Peyer's patch (tissue), 4 donors: ENCODE data around the gene MAGEA10. TPM values are rescaled to one million over a fixed set of nuclear protein-coding genes. Genes with fewer than 3 reads are reported as not detected.
"Not testable (repeated sequence)": the region's sequence is repeated elsewhere in the genome, so short reads cannot be mapped to it uniquely, and the experiment has no call there.

Experiments
- DNase-seq, 3 donors: peaks; one replicate each; pipeline ENCODE4 v3.0.0-alpha.2; 2017 to 2019
- H3K27ac ChIP-seq, 4 donors: fragments of 200-600 bp; sonication (generic); one replicate each; pipeline ENCODE4 v1.5.1; 2016 to 2019
- H3K27me3 ChIP-seq, 2 donors: fragments of 200-600 bp; sonication (generic); one replicate each; pipeline ENCODE4 v1.5.1; 2019
- H3K36me3 ChIP-seq, 3 donors: fragments of 200-600 bp; sonication (generic); one replicate each; pipeline ENCODE4 v1.5.1; 2016 to 2019
- H3K4me1 ChIP-seq, 4 donors: fragments of 200-600 bp; sonication (generic); one replicate each; pipeline ENCODE4 v1.5.1; 2016 to 2019
- H3K4me3 ChIP-seq, 4 donors: fragments of 200-600 bp; sonication (generic); 1 replicate in 3 of 4; 2 replicates in 1 of 4; pipeline ENCODE4 v1.5.1; 2016 to 2019; ENCODE audit warnings: mild to moderate bottlenecking in 1 of 4
- H3K9me3 ChIP-seq, 4 donors: fragments of 200-600 bp; sonication (generic); one replicate each; pipeline ENCODE4 v1.5.1; 2016 to 2019; ENCODE audit warnings: mild to moderate bottlenecking in 1 of 4
- POLR2A ChIP-seq, 2 donors: fragments of 450-650 bp; IDR thresholded peaks; one replicate each; pipeline ENCODE4 v1.5.1; 2017; ENCODE audit warnings: antibody characterized with exemption in 2 of 2, mild to moderate bottlenecking in 2 of 2, moderate library complexity in 2 of 2
- total RNA-seq, 4 donors: library from RNA; depleted of rRNA; stranded (reverse); fragments of >200 nt; gene quantifications; one replicate each; pipeline ENCODE4 v1.1.0, GENCODE V29; 2016
- TF ChIP-seq, protein P1 (sequence below), 6 experiments: fragments of 450-650 bp in 4 of 6; fragments of 200-600 bp in 2 of 6; sonication (generic) in 1 of 6; IDR thresholded peaks; one replicate each; pipeline ENCODE4 v1.5.1; 2017 to 2019; ENCODE audit warnings: antibody characterized with exemption in 6 of 6, mild to moderate bottlenecking in 3 of 6, moderate library complexity in 1 of 6

MAGEA10 gene
- total RNA-seq, 4 donors from 2014 or later: not detected

GRCh38 chrX:152149648-152150047 lies 11.3 kb upstream of the MAGEA10 start:
- Histone ChIP-seq H3K27ac (no peak overlapping the region), H3K36me3 (no peaks in the 10 kb centered on the region)

GRCh38 chrX:152139589-152139988 lies 1.2 kb upstream of the MAGEA10 start:
- H3K4me3 ChIP-seq: no peak overlapping the region
- TF ChIP-seq, protein P1, sequence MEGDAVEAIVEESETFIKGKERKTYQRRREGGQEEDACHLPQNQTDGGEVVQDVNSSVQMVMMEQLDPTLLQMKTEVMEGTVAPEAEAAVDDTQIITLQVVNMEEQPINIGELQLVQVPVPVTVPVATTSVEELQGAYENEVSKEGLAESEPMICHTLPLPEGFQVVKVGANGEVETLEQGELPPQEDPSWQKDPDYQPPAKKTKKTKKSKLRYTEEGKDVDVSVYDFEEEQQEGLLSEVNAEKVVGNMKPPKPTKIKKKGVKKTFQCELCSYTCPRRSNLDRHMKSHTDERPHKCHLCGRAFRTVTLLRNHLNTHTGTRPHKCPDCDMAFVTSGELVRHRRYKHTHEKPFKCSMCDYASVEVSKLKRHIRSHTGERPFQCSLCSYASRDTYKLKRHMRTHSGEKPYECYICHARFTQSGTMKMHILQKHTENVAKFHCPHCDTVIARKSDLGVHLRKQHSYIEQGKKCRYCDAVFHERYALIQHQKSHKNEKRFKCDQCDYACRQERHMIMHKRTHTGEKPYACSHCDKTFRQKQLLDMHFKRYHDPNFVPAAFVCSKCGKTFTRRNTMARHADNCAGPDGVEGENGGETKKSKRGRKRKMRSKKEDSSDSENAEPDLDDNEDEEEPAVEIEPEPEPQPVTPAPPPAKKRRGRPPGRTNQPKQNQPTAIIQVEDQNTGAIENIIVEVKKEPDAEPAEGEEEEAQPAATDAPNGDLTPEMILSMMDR (IDR thresholded peaks at IDR 0.05): no peak
- no peak for TF ChIP-seq POLR2A (IDR thresholded peaks at IDR 0.05)
- no peak for DNase-seq

More at GRCh38 chrX:152149648-152150047, 11.3 kb upstream of the MAGEA10 start:
- Histone ChIP-seq H3K4me3 (no peak overlapping the region), H3K4me1 (no peaks in the 10 kb centered on the region), H3K27me3 (no peaks in the 10 kb centered on the region), H3K9me3 (no peaks in the 10 kb centered on the region)
- no peak for TF ChIP-seq POLR2A (IDR thresholded peaks at IDR 0.05)
- TF ChIP-seq, protein P1 (IDR thresholded peaks at IDR 0.05): no peak
- no peak for DNase-seq

DNA sequence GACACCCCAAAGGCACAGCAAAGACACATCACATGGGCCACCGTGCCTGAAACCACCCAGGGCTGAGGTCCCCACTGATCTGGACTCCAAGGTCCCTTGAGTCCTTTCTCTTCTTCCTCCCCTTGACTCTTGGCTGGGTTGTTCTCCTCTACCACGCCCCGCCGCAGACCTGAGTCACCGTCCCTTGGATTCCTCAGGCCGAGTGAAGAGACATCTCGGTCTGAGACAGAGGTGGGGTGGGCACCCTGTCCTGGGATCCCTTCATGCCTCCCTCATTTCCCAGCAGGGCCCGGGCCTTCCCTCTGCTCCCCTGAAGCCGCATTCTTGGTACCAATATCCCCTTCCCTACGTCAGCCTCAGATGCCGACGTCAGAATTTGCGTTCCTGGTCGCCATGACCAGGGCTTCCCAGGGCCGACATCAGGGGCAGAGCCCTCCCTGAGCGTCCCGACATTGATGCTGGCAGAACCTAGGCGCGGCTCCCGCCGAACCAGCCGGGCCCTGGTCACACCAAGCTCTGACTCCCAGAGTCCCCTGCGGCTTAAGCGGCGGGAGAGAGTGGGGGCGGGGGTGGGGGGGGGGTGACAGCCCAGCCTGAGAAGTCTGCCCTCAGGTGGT lies 498 bp downstream of the MAGEA10 start:
- no peak for DNase-seq
- Histone ChIP-seq H3K27me3 (no peaks in the 10 kb centered on the region), H3K36me3 (no peaks in the 10 kb centered on the region), H3K9me3 (no peaks in the 10 kb centered on the region), H3K27ac (no peak overlapping the region), H3K4me1 (no peaks in the 10 kb centered on the region), H3K4me3 (no peak overlapping the region)
- TF ChIP-seq, protein P1 (IDR thresholded peaks at IDR 0.05): no peak
- TF ChIP-seq POLR2A (IDR thresholded peaks at IDR 0.05): no peak

More at GRCh38 chrX:152139589-152139988, 1.2 kb upstream of the MAGEA10 start:
- Histone ChIP-seq H3K9me3 (no peaks in the 10 kb centered on the region), H3K36me3 (no peaks in the 10 kb centered on the region), H3K4me1 (no peaks in the 10 kb centered on the region), H3K27ac (no peak overlapping the region), H3K27me3 (no peaks in the 10 kb centered on the region)

- Histone ChIP-seq H3K27me3 (no peaks in the 10 kb centered on the region), H3K4me1 (no peaks in the 10 kb centered on the region), H3K27ac (no peak overlapping the region), H3K4me3 (no peak overlapping the region), H3K9me3 (no peaks in the 10 kb centered on the region), H3K36me3 (no peaks in the 10 kb centered on the region)
- DNase-seq: no peak
- no peak for TF ChIP-seq POLR2A (IDR thresholded peaks at IDR 0.05)
- TF ChIP-seq, protein P1 (IDR thresholded peaks at IDR 0.05): no peak
These were observed 2.1 kb downstream of the MAGEA10 start for GRCh38 chrX:152136312-152136711.

- H3K36me3 ChIP-seq: no peaks in the 10 kb centered on the region
- no peaks in the 10 kb centered on the region for H3K27me3 ChIP-seq
- TF ChIP-seq POLR2A (IDR thresholded peaks at IDR 0.05): no peak
- TF ChIP-seq, protein P1 (IDR thresholded peaks at IDR 0.05): no peak
- H3K27ac ChIP-seq: no peak overlapping the region
- DNase-seq: no peak
- H3K9me3 ChIP-seq: no peaks in the 10 kb centered on the region
- H3K4me3 ChIP-seq: no peak overlapping the region
- no peaks in the 10 kb centered on the region for H3K4me1 ChIP-seq
These were observed 6.9 kb downstream of the MAGEA10 start for GRCh38 chrX:152131525-152131924.

DNA sequence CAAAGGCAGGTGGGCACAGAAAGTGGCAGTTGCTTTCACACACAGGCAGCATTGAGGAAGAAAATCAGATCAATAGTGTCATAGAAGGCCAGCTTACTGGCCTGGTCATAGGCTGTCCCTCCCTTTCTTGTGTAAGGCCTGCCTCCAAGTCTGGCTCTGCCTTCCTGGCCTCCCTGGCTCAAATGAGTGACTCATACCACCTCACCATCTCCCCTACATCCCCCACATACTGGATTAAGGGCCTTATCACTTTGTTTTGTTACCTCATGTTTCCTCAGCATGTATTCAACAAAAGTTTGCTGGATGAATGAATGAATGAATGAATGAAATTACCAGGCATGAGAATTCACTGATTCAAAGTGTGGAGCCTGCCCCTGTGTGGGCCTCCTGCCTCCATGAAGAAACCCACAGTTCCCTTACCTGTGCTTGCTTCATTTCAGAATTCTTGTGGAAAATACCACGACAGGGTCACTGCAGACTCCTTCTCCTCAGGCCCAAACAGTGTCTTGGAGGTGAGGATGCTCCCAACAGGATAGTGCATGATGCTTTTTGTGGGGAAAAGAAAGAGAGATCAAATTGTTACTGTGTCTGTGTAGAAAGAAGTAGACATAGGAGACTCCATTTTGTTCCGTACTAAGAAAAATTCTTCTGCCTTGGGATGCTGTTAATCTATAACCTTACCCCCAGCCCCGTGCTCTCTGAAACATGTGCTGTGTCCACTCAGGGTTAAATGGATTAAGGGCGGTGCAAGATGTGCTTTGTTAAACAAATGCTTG lies 9.1 kb downstream of the MAGEA10 start:
- DNase-seq, H3K4me3 ChIP-seq, H3K4me1 ChIP-seq, H3K9me3 ChIP-seq, H3K36me3 ChIP-seq, H3K27me3 ChIP-seq, H3K27ac ChIP-seq: not testable (repeated sequence)
